Smooth muscle cell (in vitro differentiated cells): Measurements from ENCODE around the gene MTAP. TPM values are rescaled to one million over a fixed set of nuclear protein-coding genes. Genes with fewer than 3 reads are reported as not detected.
A peak's percentile ranks its signal among the peaks of the same experiment; 100 is the strongest.

Source experiments
- DNase-seq: peaks from one replicate; lab custom pipeline; 2025; ENCODE audit not compliant: unreplicated experiment; lab: John Stamatoyannopoulos, UW
- H2AFZ ChIP-seq: fragments of 200-600 bp; sonication (generic); 2 replicates; pipeline ENCODE4 v1.6.0; 2016; ENCODE audit warnings: antibody characterized with exemption, low read depth, mild to moderate bottlenecking
- H3F3A ChIP-seq: fragments of 200-600 bp; sonication (generic); 2 replicates; pipeline ENCODE4 v1.6.0; 2017; ENCODE audit warnings: antibody characterized with exemption, low read depth
- H3K27ac ChIP-seq: fragments of 200-600 bp; sonication (generic); 2 replicates; pipeline ENCODE4 v1.5.1; 2016; ENCODE audit warnings: low read depth, mild to moderate bottlenecking
- H3K27me3 ChIP-seq: fragments of 200-600 bp; sonication (generic); 2 replicates; pipeline ENCODE4 v1.6.1; 2016; ENCODE audit warnings: low read depth, mild to moderate bottlenecking
- H3K36me3 ChIP-seq: fragments of 200-600 bp; sonication (generic); 2 replicates; pipeline ENCODE4 v1.5.1; 2016; ENCODE audit warnings: low read depth
- H3K4me1 ChIP-seq: fragments of 200-600 bp; sonication (generic); 2 replicates; pipeline ENCODE4 v1.5.1; 2016; ENCODE audit warnings: low read depth
- H3K4me2 ChIP-seq: fragments of 200-600 bp; sonication (generic); 2 replicates; pipeline ENCODE4 v1.6.0; 2016; ENCODE audit warnings: mild to moderate bottlenecking
- H3K4me3 ChIP-seq: fragments of 200-600 bp; sonication (generic); 2 replicates; pipeline ENCODE4 v1.5.1; 2016; ENCODE audit warnings: mild to moderate bottlenecking
- H3K79me2 ChIP-seq: fragments of 200-600 bp; sonication (generic); 2 replicates; pipeline ENCODE4 v1.6.0; 2016; ENCODE audit warnings: low read depth, mild to moderate bottlenecking
- H3K9ac ChIP-seq: fragments of 200-600 bp; sonication (generic); 2 replicates; pipeline ENCODE4 v1.6.0; 2016; ENCODE audit warnings: low read depth
- H3K9me3 ChIP-seq: fragments of 200-600 bp; sonication (generic); replicated peaks from 2 replicates; pipeline ENCODE4 v1.5.1; 2016; ENCODE audit warnings: low read depth
- H4K20me1 ChIP-seq: fragments of 200-600 bp; sonication (generic); 2 replicates; pipeline ENCODE4 v1.6.0; 2016; ENCODE audit warnings: low read depth
- WGBS: methylation state at CpG from one replicate; pipeline ENCODE4 v1.1.7; 2016; ENCODE audit warnings: low lambda C conversion rate; 5-methylcytosine and 5-hydroxymethylcytosine counted together
- polyA plus RNA-seq: library from polyadenylated mRNA; unstranded; fragments of >200 nt; fragmentation: Nextera tagmentation; extraction: Ambion mirVana; gene quantifications from 2 replicates; pipeline ENCODE4 v1.2.1, GENCODE V29; 2016
- total RNA-seq: library from RNA; depleted of rRNA; stranded (reverse); fragments of >200 nt; gene quantifications from 2 replicates; pipeline ENCODE4 v1.2.3, GENCODE V29; 2014
- TF ChIP-seq, protein P1 (sequence below): fragments of 200-600 bp; sonication (generic); IDR thresholded peaks from 2 replicates; pipeline ENCODE4 v1.5.1; 2017; ENCODE audit warnings: borderline replicate concordance, mild to moderate bottlenecking, antibody characterized with exemption; ENCODE audit not compliant: insufficient read depth, poor library complexity, severe bottlenecking

The MTAP gene
- total and polyA plus RNA-seq, 2 experiments from 2014 or later, result 19.1 to 39.6 TPM

DNA sequence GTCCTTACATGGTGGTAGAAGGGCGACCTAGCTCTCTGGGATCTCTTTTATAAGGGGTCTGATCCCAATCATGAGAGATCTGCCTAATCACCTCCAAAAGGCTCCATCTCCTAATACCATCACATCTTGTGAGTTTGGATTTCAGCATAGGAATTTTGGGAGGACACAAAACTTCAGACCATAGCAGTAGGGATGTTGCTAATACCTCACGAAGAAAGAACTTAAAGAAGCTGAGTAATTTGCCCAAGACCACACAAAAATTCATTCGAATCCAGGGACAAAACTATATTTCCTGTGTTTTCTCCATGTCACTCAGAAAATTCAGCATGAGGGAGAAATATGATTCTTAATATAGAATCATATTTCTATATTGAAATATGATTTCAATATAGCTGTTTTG, 32.7 kb downstream of the MTAP start:
- Histone ChIP-seq H3K9me3 (no peaks in the 10 kb centered on the region), H3K27ac (peak overlapping the region; percentile 90), H4K20me1 (no peaks in the 10 kb centered on the region), H3K9ac (no peak overlapping the region), H3K4me3 (no peak overlapping the region), H3K4me2 (no peak overlapping the region), H2AFZ (no peak overlapping the region), H3K36me3 (peaks cover 7% of the 10 kb centered on the region), H3F3A (peaks cover 28% of the 10 kb centered on the region), H3K79me2 (no peaks in the 10 kb centered on the region), H3K4me1 (no peaks in the 10 kb centered on the region), H3K27me3 (no peaks in the 10 kb centered on the region)
- DNase-seq, result no peak
- TF ChIP-seq, protein P1, sequence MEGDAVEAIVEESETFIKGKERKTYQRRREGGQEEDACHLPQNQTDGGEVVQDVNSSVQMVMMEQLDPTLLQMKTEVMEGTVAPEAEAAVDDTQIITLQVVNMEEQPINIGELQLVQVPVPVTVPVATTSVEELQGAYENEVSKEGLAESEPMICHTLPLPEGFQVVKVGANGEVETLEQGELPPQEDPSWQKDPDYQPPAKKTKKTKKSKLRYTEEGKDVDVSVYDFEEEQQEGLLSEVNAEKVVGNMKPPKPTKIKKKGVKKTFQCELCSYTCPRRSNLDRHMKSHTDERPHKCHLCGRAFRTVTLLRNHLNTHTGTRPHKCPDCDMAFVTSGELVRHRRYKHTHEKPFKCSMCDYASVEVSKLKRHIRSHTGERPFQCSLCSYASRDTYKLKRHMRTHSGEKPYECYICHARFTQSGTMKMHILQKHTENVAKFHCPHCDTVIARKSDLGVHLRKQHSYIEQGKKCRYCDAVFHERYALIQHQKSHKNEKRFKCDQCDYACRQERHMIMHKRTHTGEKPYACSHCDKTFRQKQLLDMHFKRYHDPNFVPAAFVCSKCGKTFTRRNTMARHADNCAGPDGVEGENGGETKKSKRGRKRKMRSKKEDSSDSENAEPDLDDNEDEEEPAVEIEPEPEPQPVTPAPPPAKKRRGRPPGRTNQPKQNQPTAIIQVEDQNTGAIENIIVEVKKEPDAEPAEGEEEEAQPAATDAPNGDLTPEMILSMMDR, result no peak
- 94% methylated on average over 3 of the region's 3 CpGs for WGBS

DNA sequence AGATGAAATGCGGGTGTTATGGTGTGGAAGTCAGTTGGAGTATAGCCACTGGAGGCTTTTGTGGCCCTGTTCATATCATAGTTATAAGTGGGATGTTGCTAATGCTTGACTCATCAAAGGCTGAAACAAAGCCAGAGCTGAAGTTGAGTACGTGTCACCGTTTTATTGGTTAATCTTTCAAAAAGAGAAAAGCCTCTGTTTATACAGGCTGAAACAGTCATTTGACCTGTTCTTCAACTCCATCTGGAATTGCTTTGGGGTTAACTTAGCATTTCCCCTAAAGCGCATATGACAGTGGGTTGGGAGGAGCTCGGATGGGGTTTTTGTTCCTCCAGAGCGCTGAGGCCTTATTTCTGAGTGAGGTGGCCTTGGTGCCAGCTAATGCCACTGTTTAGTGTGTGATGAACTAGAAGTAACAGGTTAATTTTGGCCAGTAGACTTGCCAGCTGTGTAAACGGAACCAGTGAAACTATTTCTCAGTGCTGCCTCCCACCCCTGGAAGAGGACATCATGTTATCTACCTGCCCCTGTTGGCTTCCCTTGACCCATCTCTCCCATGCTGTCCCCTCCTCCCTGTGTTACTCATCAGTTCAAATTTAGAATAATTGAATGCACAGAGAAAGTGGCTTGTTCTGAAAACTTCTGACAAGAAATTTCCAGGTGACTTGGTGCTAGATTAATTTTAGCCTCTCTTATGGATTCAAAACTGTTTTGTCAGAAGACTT, 34.2 kb downstream of the MTAP start:
- H3K4me3 ChIP-seq, result no peak overlapping the region
- H3K27me3 ChIP-seq, result no peaks in the 10 kb centered on the region
- H3K9ac ChIP-seq, result peak overlapping the region; percentile 34
- peak overlapping the region; percentile 32 for H3K4me2 ChIP-seq
- peak overlapping the region; percentile 90 for H3K27ac ChIP-seq
- no peaks in the 10 kb centered on the region for H3K4me1 ChIP-seq
- no peak for DNase-seq
- WGBS, result 28% methylated on average over 7 of the region's 7 CpGs
- H3K9me3 ChIP-seq, result no peaks in the 10 kb centered on the region
- peaks cover 13% of the 10 kb centered on the region for H3K36me3 ChIP-seq
- H4K20me1 ChIP-seq, result no peaks in the 10 kb centered on the region
- H2AFZ ChIP-seq, result no peak overlapping the region
- TF ChIP-seq, protein P1, result no peak
- H3K79me2 ChIP-seq, result no peaks in the 10 kb centered on the region
- H3F3A ChIP-seq, result peaks cover 22% of the 10 kb centered on the region

DNA sequence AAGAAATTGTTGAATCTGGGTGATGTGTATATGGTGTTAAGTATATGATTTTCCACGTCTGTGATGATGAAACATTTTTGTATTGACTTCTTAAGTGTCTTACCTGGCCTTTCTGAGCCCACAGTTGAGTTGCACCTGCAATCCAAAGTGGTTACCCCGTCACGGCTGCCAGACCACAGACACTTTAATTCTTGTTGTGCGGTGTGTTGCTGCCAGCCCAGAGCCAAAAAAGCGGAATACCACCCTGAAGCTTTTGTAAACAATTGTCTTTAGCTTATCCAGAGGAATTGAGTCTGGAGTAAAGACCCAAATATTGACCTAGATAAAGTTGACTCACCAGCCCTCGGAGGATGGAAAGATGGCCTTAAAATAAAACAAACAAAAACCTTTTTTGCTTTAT, 35.1 kb downstream of the MTAP start:
- no peaks in the 10 kb centered on the region for H3K9me3 ChIP-seq
- no peak overlapping the region for H3K4me3 ChIP-seq
- WGBS, result 70% methylated on average over 6 of the region's 6 CpGs
- peaks cover 17% of the 10 kb centered on the region for H3F3A ChIP-seq
- no peak overlapping the region for H2AFZ ChIP-seq
- TF ChIP-seq, protein P1, result no peak
- H3K27ac ChIP-seq, result peak overlapping the region; percentile 90
- H3K4me1 ChIP-seq, result no peaks in the 10 kb centered on the region
- H3K4me2 ChIP-seq, result no peak overlapping the region
- no peaks in the 10 kb centered on the region for H3K79me2 ChIP-seq
- no peaks in the 10 kb centered on the region for H4K20me1 ChIP-seq
- H3K27me3 ChIP-seq, result no peaks in the 10 kb centered on the region
- H3K36me3 ChIP-seq, result peaks cover 21% of the 10 kb centered on the region
- no peak for DNase-seq
- no peak overlapping the region for H3K9ac ChIP-seq

DNA sequence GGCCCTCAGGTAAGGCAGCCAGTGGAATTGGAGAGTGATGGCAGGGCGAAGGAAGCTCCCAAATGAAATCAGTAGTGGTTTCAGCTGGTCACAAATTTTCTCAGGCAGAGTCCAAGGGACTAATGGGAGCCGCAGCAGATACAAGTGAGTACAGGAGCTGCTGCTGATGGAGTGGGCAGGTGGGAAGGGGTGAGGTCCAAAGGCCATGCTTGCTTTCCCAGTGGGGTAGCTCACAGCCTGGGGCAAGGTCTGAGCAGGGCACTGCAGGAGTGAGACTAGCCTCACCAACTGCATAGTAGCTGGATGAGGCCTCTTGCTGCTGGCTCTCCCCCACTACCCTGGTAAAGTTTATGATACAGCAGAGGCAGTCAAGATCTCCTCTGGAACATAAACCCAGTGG, 38.2 kb downstream of the MTAP start:
- Histone ChIP-seq H2AFZ (no peak overlapping the region), H3K9me3 (peaks cover 6% of the 10 kb centered on the region), H3K27ac (no peak overlapping the region), H4K20me1 (no peaks in the 10 kb centered on the region), H3K4me1 (no peaks in the 10 kb centered on the region), H3F3A (peaks cover 10% of the 10 kb centered on the region), H3K27me3 (no peaks in the 10 kb centered on the region), H3K4me3 (no peak overlapping the region), H3K36me3 (peaks cover 35% of the 10 kb centered on the region), H3K4me2 (no peak overlapping the region), H3K79me2 (no peaks in the 10 kb centered on the region), H3K9ac (no peak overlapping the region)
- TF ChIP-seq, protein P1, result no peak
- DNase-seq, result no peak
- 97% methylated on average over 2 of the region's 2 CpGs for WGBS
